IMR-90 (cell line): ENCODE data around the gene SHROOM3. TPM values are rescaled to one million over a fixed set of nuclear protein-coding genes. Genes with fewer than 3 reads are reported as not detected.

Source experiments
- ATAC-seq: fragments of 200-7000 bp; cut with Tn5 transposase; 2 replicates; pipeline ENCODE4 v1.9.1; 2020; ENCODE audit warnings: low read depth, mild to moderate bottlenecking, moderate library complexity
- BruUV-seq: library from RNA; stranded (reverse); fragments of 400-500 nt; replicated peaks from 2 replicates; lab custom pipeline; 2021; lab: Mats Ljungman, UMichigan
- CTCF ChIA-PET: fragments of 300-600 bp; formaldehyde crosslinking; extraction: SDS; loops from one replicate; lab custom pipeline; 2021; ENCODE audit warnings: antibody characterized with exemption; lab: Yijun Ruan, JAX
- POLR2A ChIA-PET: fragments of 300-600 bp; sonication (Branson Sonifier 250); formaldehyde crosslinking; loops from one replicate; lab custom pipeline; 2022; ENCODE audit warnings: antibody characterized with exemption; ENCODE audit not compliant: unreplicated experiment; lab: Charles Lee
- DNase-seq: peaks from one replicate; pipeline ENCODE4 v3.0.0; 2013
- H2AFZ ChIP-seq: replicated peaks from 2 replicates; pipeline ENCODE3; 2013; ENCODE audit warnings: low read length, mild to moderate bottlenecking; ENCODE audit not compliant: poor library complexity
- H2AK5ac ChIP-seq: 2 replicates; pipeline ENCODE4 v1.6.1; 2013; ENCODE audit warnings: low read depth, low read length, inconsistent platforms
- H2AK9ac ChIP-seq: replicated peaks from 2 replicates; pipeline ENCODE3; 2013; ENCODE audit warnings: mild to moderate bottlenecking, low read depth, low read length, moderate library complexity; ENCODE audit not compliant: poor library complexity
- H2BK120ac ChIP-seq: 2 replicates; pipeline ENCODE4 v1.6.1; 2013; ENCODE audit warnings: low read depth, low read length, inconsistent platforms
- H2BK15ac ChIP-seq: 3 replicates; pipeline ENCODE4 v1.6.1; 2013; ENCODE audit warnings: low read depth, low read length, inconsistent platforms
- H2BK20ac ChIP-seq: 2 replicates; pipeline ENCODE4 v1.6.1; 2013; ENCODE audit warnings: low read depth, mild to moderate bottlenecking, inconsistent platforms, low read length, moderate library complexity
- H2BK5ac ChIP-seq: 2 replicates; pipeline ENCODE4 v1.6.1; 2013; ENCODE audit warnings: mild to moderate bottlenecking, low read depth, low read length, inconsistent platforms; ENCODE audit not compliant: poor library complexity, severe bottlenecking
- H3K14ac ChIP-seq: replicated peaks from 2 replicates; pipeline ENCODE4 v1.6.1; 2013; ENCODE audit warnings: low read depth, low read length, inconsistent platforms
- H3K18ac ChIP-seq: 2 replicates; pipeline ENCODE4 v1.6.1; 2013; ENCODE audit warnings: low read depth, low read length, control low read depth
- H3K23ac ChIP-seq: 2 replicates; pipeline ENCODE4 v1.6.1; 2013; ENCODE audit warnings: low read depth, low read length, inconsistent platforms
- H3K27ac ChIP-seq: 2 replicates; pipeline ENCODE4 v1.5.1; 2013; ENCODE audit warnings: mild to moderate bottlenecking, control low read depth, low read length; ENCODE audit not compliant: insufficient read depth
- H3K27me3 ChIP-seq: 2 replicates; pipeline ENCODE4 v1.6.1; 2013; ENCODE audit warnings: low read length; ENCODE audit not compliant: control insufficient read depth, insufficient read depth
- H3K36me3 ChIP-seq: 2 replicates; pipeline ENCODE4 v1.6.1; 2013; ENCODE audit warnings: low read length, mixed read lengths; ENCODE audit not compliant: control insufficient read depth, insufficient read depth
- H3K4ac ChIP-seq: 2 replicates; pipeline ENCODE4 v1.6.1; 2013; ENCODE audit warnings: low read depth, low read length, inconsistent platforms
- H3K4me1 ChIP-seq: 2 replicates; pipeline ENCODE4 v1.6.1; 2013; ENCODE audit warnings: low read length, mixed read lengths; ENCODE audit not compliant: control insufficient read depth, insufficient read depth
- H3K4me2 ChIP-seq: 2 replicates; pipeline ENCODE4 v1.6.1; 2013; ENCODE audit warnings: low read depth, mild to moderate bottlenecking, control low read depth, low read length, moderate library complexity
- H3K4me3 ChIP-seq: 2 replicates; pipeline ENCODE4 v1.5.1; 2013; ENCODE audit warnings: low read depth, mild to moderate bottlenecking, control low read depth, low read length, moderate library complexity; ENCODE audit not compliant: insufficient read depth
- H3K56ac ChIP-seq: 2 replicates; pipeline ENCODE4 v1.6.1; 2013; ENCODE audit warnings: low read length, inconsistent platforms; ENCODE audit not compliant: insufficient read depth; ENCODE audit errors: extremely low read depth
- H3K79me1 ChIP-seq, 2 experiments: 2 replicates each; pipeline ENCODE4 v1.6.1; 2013; ENCODE audit warnings: low read length in 2 of 2, inconsistent platforms in 1 of 2, low read depth in 1 of 2
- H3K9ac ChIP-seq: 2 replicates; pipeline ENCODE4 v1.6.1; 2013; ENCODE audit warnings: low read depth, low read length, control low read depth
- H3K9me1 ChIP-seq: 2 replicates; pipeline ENCODE4 v1.6.1; 2013; ENCODE audit warnings: low read length, inconsistent platforms; ENCODE audit not compliant: insufficient read depth
- H3K9me3 ChIP-seq: 2 replicates; pipeline ENCODE4 v1.6.1; 2013; ENCODE audit warnings: low read length; ENCODE audit not compliant: control insufficient read depth, insufficient read depth
- H4K20me1 ChIP-seq: 2 replicates; pipeline ENCODE4 v1.6.1; 2013; ENCODE audit warnings: low read length, inconsistent platforms; ENCODE audit not compliant: insufficient read depth
- H4K5ac ChIP-seq: 2 replicates; pipeline ENCODE4 v1.6.1; 2013; ENCODE audit warnings: mild to moderate bottlenecking, low read depth, low read length, control low read depth
- H4K8ac ChIP-seq, 2 experiments: 2 replicates each; pipeline ENCODE4 v1.6.1; 2013; ENCODE audit warnings: low read depth in 2 of 2, low read length in 2 of 2, control low read depth in 1 of 2, inconsistent platforms in 1 of 2
- H4K91ac ChIP-seq: 2 replicates; pipeline ENCODE4 v1.6.1; 2013; ENCODE audit warnings: low read depth, low read length, inconsistent platforms; ENCODE audit not compliant: insufficient read depth
- FOS ChIP-seq: fragments of 150-350 bp; IDR thresholded peaks from 2 replicates; pipeline ENCODE4 v1.6.1; 2016; ENCODE audit warnings: low read depth, low read length
- SMC3 ChIP-seq: fragments of 150-350 bp; IDR thresholded peaks from 2 replicates; pipeline ENCODE4 v1.6.1; 2016; ENCODE audit warnings: low read depth, mild to moderate bottlenecking, antibody characterized with exemption, low read length, moderate library complexity
- WGBS, 2 experiments: methylation state at CpG; one replicate each; pipeline versions ENCODE4 v1.1.5 to v1.1.7; 2013; ENCODE audit warnings: missing lambda C conversion rate in 2 of 2; ENCODE audit not compliant: insufficient read length in 1 of 2; ENCODE audit errors: extremely low coverage in 2 of 2; 5-methylcytosine and 5-hydroxymethylcytosine counted together
- dilution Hi-C: fragments of 300-500 bp; cut with HindIII; formaldehyde crosslinking; loops from one replicate; pipeline ENCODE4 v1.14.3; 2018; ENCODE audit warnings: low sequenced_read_pairs; ENCODE audit not compliant: unreplicated experiment
- in situ Hi-C: fragments of 300-500 bp; cut with MboI; formaldehyde crosslinking; loops from 3 replicates; pipeline ENCODE4 v1.14.3; 2019; ENCODE audit warnings: low sequenced_read_pairs, inconsistent platforms, mixed read lengths
- intact Hi-C: fragments of 100-400 bp; cut with micrococcal nuclease; formaldehyde crosslinking; loops from 2 replicates; pipeline ENCODE4 v1.10.0; 2022
- polyA plus RNA-seq, 3 experiments: library from polyadenylated mRNA; depleted of rRNA; stranded (reverse); fragments of >200 nt; gene quantifications; 2 replicates each; pipeline ENCODE4 v1.2.3, GENCODE V29; 2012; ENCODE audit warnings: low replicate concordance in 1 of 3
- total RNA-seq: library from RNA; depleted of rRNA; stranded (reverse); fragments of >200 nt; gene quantifications from 2 replicates; pipeline ENCODE4 v1.2.3, GENCODE V29; 2012
- TF ChIP-seq, protein P1 (sequence below): fragments of 150-350 bp; IDR thresholded peaks from 2 replicates; pipeline ENCODE4 v1.6.1; 2016; ENCODE audit warnings: low read depth, mild to moderate bottlenecking, low read length, moderate library complexity, borderline replicate concordance

The SHROOM3 gene
- total and polyA plus RNA-seq, 2 of the 4 experiments (the other 2 are of a cell fraction), result 10.8 to 19.5 TPM

DNA sequence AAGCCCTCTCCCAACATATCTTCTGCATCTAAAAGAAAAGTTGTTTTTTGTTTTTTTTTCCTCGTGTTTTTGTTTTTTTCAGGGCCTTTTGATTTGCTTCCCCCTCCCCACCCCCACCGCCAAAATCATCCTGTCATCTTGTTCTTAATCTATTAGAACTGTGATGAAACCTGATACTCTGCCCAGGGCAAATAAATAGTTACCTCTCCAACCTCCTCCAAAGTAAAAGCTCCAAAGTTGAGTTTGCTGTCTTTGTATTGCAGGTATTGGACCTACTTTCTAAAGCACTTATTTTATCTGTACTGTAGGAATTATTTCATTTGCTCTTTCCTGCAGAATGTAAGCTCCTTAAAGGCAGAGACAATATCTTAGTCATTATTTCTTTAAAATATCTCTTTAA is 290.0 kb downstream of the SHROOM3 start:
- Histone ChIP-seq H3K9ac (no peak overlapping the region), H3K36me3 (no peaks in the 10 kb centered on the region), H2AK5ac (no peak overlapping the region), H3K23ac (no peak overlapping the region), H4K5ac (peak overlapping the region; percentile 25; the same call in 1 of the 2 replicates), H4K8ac (peak overlapping the region in 1 of 2 experiments; percentile 27; a peak in 1 of 4 replicates), H3K27me3 (no peaks in the 10 kb centered on the region), H2BK20ac (peak overlapping the region; percentile 71; the same call in 1 of the 2 replicates), H4K20me1 (no peaks in the 10 kb centered on the region), H3K4ac (peak overlapping the region; percentile 37; the same call in 1 of the 2 replicates), H3K4me3 (no peak overlapping the region), H3K18ac (peak overlapping the region; percentile 90; the same call in 1 of the 2 replicates), H2AK9ac (no peak overlapping the region), H3K9me1 (peaks cover 9% of the 10 kb centered on the region), H3K14ac (0 out of 2 replicates have a peak overlapping the region, but pooled peaks have one; percentile 18), H3K79me1 (peaks cover 26 to 68% of the 10 kb centered on the region in 2 experiments), H2AFZ (no peak overlapping the region), H3K9me3 (no peaks in the 10 kb centered on the region), H2BK5ac (peak overlapping the region; percentile 89), H3K4me1 (peaks cover 17% of the 10 kb centered on the region), H3K56ac (no peak overlapping the region), H2BK15ac (0 out of 3 replicates have a peak overlapping the region, but pooled peaks have one; percentile 54), H2BK120ac (peak overlapping the region; percentile 82), H4K91ac (no peak overlapping the region; the same call in 1 of the 2 replicates), H3K4me2 (no peak overlapping the region), H3K27ac (peak overlapping the region; percentile 62; the same call in 1 of the 2 replicates)
- ChIA-PET POLR2A (interaction anchor here (0.6 kb wide), 1 partner anchor 253 kb away, joined by 11 read pairs; no protein-coding TSS in a partner anchor), CTCF (no interaction called here)
- TF ChIP-seq, protein P1, sequence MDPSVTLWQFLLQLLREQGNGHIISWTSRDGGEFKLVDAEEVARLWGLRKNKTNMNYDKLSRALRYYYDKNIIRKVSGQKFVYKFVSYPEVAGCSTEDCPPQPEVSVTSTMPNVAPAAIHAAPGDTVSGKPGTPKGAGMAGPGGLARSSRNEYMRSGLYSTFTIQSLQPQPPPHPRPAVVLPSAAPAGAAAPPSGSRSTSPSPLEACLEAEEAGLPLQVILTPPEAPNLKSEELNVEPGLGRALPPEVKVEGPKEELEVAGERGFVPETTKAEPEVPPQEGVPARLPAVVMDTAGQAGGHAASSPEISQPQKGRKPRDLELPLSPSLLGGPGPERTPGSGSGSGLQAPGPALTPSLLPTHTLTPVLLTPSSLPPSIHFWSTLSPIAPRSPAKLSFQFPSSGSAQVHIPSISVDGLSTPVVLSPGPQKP, result no peak
- TF ChIP-seq FOS, result no peak
- TF ChIP-seq SMC3, result no peak
- BruUV-seq, result no TSS peak
- no peak for DNase-seq
- intact Hi-C loops (no loop called here), dilution Hi-C loops (no loop called here), in situ Hi-C loops (no loop called here)
- WGBS, 2 experiments, result no CpG with 5 or more reads among the region's 2 CpGs
- ATAC-seq, result no peak
